NCI-H526 treated with DMSO at 0.1 percent for 48 hours (cell line): ENCODE results near the gene KLF14.
"Not testable (repeated sequence)": the region's sequence is repeated elsewhere in the genome, so short reads cannot be mapped to it uniquely, and the experiment has no call there.

Experiments used
- DNase-seq: peaks from one replicate; lab custom pipeline; 2025; lab: John Stamatoyannopoulos, UW

The KLF14 gene

DNA sequence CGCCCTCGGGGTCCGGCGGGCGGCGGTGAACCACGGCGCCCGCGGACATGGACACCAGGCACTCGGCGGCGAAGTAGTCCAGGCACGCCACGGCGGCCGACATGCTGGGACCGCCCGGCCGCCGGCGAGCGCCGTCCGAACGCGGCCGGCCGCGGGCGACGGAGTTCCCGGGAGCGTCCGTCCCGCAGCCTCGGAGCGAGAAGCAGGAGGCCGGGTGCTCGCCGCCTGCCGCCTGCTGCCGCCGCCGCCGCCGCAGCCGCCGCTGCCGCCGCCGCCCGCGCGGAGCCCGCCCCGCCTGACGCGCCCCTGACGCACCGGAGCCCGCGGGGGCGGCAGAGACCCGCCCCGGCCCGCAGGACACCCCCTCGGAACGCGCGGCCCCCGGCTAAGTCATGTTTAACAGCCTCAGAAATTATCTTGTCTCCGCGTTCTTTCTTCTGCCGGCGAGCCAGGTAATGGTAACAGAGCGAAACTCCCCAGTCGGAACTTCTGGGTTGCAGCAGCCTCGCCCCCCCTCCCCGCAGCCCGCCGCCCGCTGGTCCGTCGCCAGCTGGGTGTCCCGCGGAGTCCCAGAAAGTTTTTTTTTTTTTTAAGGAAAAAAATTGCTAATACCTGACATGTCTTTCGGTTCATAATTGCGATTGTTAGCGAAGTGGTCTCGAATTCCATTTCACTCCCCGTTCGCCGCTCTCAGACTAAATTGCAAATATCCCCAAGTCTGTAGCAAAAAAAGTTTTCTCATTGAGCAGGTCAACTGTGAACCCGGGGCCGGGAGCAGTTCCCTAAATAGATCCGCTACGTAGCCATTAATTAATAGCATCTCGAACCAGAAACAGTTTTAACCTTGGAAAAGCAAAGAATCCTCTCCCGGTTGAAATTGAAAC is at the start of gene KLF14:
KLF14 (minus strand) TSS at position 277 of the 884 bp plus-strand sequence; CDS start at position 103, 174 bp downstream.
- peak; percentile 39 for DNase-seq

DNA sequence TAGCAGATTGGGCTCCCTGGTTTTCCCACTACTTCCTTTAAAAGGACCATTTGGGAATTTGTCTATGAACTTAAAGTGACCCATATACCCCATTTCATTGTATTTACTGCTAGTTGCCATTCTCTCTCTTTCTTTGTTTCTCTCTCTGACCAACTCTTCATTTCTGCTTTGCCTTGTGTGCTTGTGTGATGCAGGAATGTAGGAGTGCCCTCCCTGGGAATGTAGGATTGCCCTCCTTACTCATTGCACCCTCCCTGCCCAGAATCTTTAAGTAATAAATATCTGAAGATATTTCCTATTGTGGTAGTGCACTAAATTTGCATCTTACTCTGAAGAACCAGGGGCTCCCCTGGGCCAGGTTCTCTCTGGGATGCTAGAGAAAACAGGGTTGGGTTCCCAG is 47.3 kb upstream of the KLF14 start:
- DNase-seq = no peak

DNA sequence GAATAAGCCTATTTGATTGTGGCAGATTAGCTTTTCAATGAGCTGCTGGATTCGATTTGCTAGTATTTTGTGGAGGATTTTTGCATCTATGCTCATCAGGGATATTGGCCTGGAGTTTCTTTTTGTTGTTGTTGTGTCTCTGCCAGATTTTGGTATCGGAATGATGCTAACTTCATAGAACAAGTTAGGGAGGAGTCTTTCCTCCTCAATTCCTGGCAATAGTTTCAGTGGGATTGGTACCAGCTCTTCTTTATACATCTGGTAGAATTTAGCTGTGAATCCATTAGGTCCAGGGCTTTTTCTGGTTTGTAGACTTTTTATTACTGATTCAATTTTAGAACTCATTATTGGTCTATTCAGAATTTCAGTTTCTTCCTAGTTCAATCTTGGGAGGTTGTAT is 43.4 kb upstream of the KLF14 start:
- no peak for DNase-seq

DNA sequence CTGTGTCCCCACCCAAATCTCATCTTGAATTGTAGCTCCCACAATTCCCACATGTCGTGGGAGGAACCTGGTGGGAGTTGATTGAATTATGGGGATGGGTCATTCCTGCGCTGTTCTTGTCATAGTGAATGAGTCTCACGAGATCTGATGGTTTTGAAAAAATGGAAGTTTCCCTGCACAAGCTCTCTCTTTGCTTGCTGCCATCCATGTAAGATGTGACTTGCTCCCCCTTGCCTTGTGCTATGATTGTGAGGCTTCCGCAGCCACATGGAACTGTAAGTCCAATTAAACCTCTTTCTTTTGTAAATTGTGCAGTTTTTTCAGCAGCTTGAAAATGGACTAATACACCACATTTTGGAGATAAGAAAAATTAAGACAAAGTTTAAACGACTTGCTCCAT is 38.4 kb upstream of the KLF14 start:
- not testable (repeated sequence) for DNase-seq

DNA sequence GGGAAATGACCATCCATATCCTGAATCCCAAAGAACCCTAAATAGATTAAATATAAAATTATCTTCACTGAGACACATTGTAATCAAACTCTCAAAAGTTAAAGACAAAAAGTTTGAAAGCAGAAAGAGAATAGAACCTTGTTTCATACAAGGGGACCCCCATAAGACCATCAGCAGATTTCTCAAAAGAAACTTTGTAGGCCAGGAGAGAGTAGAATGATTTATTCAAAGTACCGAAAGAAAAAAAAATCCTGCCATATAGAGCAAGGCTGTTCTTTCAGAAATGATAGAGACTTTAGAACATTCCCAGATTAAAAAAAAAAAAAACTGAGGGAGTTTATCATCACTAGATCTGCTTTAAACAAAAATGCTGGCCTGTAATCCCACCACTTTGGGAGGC is 34.8 kb upstream of the KLF14 start:
- DNase-seq = no peak

DNA sequence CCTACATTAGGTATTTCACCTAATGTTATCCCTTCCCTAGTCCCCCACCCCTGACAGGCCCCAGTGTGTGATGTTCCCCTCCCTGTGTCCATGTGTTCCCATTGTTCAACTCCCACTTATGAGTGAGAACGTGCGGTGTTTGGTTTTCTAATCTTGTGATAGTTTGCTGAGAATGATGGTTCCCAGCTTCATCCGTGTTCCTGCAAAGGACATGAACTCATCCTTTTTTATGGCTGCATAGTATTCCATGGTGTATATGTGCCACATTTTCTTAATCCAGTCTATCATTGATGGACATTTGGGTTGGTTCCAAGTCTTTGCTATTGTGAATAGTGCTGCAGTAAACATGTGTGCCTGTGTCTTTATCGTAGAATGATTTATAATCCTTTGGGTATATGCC is 30.6 kb upstream of the KLF14 start:
- DNase-seq = not testable (repeated sequence)

DNA sequence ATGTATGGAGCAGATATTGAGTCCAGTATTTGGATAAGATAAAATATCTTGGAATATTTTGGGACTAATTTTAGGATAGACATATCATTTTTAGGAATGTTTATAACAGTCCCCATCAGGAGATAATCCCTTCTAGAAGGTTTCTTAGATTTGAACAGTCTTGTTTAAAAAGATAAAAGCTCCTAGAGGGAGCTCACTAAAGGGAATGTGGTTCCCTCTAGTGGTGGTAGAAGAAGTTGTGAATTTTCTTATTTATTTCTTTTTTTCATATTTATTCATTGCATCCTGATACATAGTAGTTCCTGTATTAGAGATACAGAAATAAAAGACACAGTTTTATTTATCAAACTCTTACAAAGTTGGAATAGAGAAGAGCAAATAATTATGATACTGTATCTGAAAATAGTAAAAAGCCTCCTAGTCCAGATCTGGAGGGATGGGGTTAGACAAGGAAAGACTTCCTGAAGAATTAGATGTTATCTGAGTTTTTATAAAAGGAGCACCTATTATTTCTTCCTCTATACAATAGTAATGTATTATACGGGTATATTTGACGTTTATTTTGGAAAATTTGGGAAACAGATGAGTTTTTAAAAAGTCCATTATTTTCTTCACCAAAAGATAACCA is 24.5 kb upstream of the KLF14 start:
- peak; percentile 67 for DNase-seq

DNA sequence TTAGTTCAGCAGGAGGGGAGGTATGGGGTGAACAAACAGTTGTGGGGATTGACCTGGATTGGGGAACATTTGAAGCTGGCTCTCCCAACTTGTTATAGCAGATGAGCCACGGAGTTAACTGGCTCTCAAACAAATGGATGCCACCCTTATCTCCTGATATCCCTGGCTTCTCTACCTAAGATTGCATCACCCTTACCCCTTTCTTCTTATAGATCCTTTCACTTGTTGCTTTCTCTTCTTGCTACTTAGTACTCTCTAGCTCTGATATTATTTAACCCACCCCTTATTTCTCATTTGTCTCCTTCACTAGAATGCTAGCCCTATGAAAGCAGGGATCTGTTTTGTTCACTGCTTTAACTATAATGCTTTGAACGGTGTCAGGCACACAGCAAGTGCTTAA is 22.3 kb upstream of the KLF14 start:
- no peak for DNase-seq

DNA sequence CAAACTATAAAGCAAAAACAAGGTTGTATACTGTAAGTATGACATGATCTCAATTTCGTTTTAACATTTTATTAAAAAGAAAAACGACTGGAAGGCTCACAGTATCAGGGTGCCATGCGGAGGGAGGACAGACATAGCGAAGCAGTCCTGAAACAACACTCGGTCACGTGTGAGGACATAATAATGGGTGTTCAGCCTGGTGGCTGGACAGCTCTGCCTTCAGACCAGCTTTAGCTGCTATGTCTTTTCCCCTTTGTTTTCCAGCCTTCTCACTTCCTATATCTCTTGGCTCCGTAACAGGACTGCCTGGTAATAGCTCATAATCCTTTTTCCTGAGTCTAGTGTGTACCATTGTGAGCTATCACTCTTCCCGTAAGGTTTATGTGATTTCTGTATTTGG is 18.4 kb upstream of the KLF14 start:
- no peak for DNase-seq

DNA sequence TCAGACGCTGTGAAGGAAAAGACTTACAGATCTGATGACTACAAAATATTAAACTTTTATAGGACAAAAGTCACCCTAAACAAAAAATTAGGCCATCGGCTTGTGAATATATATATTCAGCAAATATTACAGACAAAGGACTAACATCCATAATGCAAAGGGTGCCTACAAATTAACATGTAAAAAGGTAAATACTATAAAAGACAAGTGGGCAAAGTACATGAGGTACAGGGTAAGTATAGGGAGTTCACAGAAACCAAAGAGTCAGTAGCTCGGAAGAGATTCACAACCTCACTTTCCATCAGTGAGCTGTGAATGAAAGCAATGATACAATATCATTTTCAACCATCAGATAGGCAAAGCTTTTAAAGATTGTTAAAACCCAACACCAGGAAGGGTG is 16.7 kb upstream of the KLF14 start:
- DNase-seq = no peak

DNA sequence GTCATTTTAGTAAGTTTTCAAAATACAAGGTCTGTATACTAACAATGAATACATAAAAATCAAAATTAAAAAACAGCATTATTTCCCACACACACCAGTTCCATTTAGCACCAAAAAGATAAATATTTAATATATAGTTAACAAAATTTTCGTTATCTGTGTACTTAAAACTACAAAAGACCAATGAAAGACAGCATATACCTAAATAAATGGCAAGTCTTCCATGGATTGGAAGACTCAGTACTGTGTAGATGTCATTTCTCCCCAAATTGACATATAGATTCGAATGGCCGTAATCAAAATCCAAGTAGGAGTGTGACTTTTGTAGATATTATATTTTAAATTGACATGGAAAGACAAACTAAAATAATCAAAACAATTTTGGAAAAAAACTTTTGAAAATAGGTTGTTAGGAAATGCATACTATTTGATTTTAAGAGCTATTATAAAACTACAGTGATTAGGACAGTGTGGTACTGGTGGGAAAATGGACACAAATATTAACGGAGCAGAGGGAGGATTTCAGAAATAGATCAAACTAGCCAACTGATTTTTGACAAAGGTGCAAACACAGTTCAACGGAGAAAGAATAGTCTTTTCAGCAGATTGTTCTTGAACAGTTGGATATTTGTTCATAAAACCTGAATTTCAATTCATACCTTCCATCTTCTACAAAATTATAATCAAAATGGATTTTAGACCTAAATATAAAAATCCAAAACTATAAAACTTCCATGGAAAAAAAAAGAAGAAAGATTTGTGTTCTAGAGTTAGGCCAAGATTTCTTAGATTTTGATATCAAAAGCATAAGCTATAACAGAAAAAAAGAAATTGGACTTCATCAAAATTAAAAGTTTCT is 14.8 kb upstream of the KLF14 start:
- no peak for DNase-seq

DNA sequence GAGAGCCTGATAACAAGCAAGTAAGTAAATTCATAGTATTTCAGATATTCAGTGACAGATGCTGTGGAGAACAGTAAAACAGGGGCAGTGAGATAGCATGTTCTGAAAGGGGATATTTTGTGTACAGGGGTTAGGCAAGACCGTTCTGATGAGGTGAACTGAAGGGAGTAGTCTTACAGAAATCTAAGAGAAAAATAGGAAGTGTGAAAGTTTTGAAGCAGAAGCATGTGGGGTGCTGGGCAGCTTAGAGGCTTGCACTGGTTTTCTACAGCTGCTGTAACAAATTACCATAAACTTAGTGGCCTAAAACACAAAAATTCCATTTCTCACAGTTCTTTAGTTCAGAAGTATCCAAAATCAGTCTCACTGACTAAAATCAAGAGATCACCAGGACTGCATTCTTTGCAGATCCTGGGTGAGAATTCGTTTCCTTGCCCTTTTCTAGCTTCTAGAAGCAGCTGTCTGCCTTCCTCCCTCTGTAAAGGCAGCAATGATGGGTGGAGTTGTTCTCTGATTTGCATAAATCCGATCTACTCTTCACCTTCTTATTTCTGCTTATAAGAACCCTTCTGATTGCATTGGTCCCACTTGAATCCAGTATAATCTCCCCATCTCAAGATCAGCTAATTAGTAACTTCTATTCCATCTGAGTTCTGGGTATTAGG is 7.5 kb upstream of the KLF14 start:
- no peak for DNase-seq

DNA sequence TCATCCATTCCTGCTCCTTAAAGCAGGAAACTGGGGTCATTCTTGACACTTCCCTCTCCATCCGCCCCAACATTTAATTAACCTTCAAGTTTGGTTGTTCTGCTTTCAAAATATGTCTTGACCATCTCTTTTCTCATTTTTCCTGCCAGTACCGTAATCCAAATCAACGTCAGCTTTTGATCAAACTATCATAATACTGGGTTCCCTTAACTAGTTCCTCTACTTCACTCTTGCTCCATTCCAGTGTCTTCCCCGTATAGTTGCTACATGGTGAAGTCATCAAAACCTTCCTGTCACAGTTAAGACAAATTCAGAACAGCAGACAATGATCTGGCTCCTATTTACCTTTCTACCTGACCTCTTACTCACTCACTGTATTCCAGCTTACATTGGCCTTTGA is 6.6 kb upstream of the KLF14 start:
- no peak for DNase-seq

DNA sequence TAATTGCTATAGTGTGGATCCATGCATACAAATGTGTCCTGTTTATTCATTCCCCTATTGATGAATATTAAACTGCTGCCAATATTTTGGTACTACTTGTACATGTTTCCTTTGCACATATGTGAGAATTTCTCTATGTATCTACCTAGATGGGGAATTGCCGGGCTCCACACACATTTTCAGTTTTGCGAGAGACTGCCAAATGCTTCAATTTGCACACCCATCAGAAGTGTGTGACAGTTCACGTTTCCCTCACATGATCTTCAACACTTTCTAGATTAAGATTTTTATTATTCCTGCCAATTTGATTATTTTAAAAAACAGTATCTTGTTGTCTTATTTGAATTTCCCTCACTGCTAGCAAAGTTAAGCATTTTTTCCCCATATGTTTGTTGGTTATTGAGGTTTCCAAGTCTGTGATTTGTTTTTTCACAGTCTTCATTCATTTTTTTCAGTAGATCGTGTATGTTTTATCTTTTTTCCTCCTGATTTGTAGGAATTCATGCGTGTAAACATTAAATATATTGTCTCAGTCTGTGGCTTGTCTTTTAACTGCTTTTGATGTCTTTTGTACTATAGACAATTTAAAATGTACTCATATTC is 2.4 kb upstream of the KLF14 start:
- DNase-seq = no peak

DNA sequence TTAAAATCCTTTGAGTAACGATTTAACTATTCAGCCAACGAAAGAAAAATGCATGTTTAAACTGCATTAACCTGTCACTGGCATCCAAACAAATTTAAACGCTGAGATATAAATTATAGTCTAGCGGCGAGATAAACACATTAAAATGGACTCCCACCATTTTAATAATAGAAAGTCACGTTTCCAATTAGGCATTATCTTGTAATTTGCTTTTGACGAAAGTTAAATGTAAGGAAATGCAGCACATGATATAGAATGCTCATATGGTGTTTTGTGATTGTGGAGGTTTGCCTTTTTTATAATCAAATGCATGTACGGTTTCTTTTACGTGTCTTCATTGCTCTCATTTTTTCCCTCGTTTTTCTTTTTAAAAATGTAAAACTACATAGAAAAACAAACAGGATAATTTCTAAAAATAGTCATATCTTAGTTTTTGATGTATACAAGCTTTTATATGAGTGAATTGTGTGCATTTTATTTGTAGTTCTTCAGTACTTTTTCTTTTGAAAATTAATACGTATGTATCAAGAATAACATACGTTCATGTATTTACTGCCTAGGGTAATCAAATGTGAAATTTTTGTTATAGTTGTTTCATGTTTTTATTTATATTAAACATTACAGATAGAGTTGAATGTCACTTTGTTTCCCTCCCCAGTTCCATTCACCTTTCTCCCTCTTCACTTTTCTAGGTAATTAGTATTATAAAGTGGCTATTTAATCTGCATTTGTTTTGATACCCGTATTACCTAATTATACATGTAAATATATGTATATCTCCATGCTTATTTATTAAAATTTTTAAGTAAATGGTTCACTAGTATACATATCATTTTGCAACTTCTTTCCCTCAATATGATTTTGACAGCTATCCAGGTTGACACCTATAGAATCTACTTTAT is 1.1 kb upstream of the KLF14 start:
- DNase-seq = peak; percentile 34

DNA sequence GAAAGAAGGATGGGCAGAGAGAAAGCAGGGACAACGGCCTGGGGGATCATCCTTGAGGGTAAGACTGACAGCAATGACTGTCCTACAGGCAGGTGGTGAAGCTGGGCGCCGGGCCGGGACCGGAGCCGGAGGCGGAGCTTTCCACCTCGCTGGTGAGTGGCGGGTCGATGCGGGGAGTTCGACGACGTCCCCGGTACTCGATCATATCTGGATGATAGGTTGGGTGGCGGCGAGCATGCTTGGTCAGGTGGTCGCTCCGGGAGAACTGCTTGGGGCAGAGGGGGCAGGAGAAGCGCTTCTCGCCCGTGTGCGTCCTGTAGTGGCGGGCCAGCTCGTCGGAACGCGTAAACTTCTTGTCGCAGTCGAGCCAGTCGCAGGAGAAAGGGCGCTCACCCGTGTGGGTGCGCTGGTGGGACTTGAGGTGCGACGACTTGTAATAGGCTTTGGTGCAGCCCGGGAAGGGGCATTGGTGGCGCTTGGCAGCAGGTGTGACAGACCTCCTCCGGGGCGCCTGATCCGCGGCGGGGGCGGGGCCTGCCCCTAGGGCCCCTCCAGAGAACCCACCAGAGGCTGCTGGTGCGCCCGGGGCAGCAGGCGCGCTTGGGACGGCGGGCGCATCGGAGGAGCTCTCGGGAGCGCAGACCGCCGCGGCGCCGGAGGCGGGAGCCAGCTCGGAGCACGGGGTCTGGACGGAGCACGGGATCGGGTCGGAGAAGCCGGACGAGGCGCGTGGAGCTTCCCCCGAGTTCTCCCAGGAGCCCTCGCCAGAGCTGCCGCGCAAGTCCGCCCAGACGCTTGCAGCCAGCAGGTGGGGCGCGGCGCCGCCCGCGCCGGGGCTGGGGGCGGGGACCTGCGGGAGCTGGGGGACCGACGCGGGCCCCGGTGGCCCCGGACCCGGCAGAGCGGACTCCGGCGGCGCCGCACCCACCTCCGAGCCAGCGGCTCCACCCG is 752 bp downstream of the KLF14 start:
- peak; percentile 17 for DNase-seq

DNA sequence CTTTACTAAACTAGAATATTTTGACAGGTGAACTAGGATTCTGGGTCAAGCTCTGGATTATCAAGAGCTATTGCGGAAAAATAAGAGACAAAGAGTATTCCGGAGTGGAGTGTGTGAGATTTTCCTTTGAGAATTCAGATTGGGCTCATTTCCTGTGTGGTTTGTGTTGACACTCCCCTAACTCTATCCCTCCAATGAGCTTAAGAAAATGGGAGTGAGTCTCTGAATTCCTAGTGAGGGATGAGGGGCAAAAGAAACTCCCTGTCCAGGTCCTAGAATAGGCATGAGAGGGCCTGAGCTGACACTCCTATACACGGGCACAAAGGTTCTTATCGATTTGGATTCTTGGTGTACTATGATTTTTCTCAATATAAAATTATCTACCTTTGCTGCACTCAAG is 10.2 kb downstream of the KLF14 start:
- no peak for DNase-seq

DNA sequence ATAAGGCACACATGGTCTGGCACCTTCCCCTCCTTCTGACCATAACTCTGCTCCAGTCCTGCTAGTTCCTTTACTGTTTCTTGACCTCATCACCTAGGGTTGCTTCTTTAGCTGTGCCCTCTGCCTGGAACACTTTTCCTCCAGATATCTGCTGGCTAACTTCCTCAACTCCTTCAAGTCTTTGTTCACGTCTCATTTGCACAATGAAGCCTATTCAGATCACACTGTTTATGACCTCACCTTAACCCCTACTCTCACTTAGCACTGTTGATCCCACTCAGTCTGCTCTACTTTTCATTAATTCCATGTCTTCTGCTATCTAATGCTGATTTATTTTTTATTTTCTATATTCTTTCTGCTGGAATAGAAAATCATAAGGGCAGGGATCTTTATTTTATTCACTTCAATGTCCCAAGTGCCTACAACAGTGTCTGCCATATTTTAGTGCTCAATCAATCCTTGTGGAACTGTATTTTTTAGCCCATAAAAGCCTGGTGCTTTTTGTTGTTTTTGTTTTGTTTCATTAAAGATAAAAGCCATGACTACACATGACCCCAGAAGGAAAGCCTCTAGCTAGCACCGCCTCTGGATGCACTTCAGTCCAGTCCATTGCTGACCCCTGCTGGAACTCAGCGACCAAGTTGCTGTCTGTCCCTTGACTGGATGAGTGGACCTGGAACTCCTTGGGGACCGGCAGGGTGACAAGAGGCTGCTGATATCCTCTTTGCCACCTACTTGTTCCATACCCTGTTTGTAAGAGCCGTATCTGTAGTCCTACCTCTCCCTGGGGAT is 12.3 kb downstream of the KLF14 start:
- DNase-seq = peak; percentile 31

DNA sequence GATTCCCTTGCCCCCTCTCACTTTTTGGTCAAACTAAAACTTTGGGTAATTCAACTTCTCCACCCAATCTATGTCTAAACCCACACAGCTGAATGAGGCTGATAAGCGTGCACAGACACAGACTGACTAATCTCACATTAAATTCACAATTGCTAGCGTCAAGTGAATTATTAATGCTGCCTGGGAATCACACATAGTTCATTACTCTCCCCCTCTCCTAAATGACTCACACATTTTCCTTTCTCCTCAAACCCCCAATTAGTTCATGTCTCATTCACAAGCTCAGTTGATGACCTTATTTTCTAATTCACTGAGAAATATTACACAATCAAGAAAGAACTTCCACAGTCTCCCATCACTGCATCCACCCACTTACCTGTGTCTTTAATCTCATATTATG is 14.5 kb downstream of the KLF14 start:
- no peak for DNase-seq
